Skeletal muscle satellite cell (primary cell): ENCODE results near the gene LRFN2.

Experiments
- H3K27me3 ChIP-seq: 2 replicates; pipeline ENCODE4 v1.7.0; 2013; ENCODE audit warnings: low read length; ENCODE audit not compliant: control insufficient read depth, insufficient read depth
- H3K36me3 ChIP-seq: 2 replicates; pipeline ENCODE4 v1.7.0; 2013; ENCODE audit warnings: mild to moderate bottlenecking, control low read depth, low read length; ENCODE audit not compliant: insufficient read depth
- H3K4me1 ChIP-seq: 2 replicates; pipeline ENCODE4 v1.7.0; 2013; ENCODE audit warnings: low read length; ENCODE audit not compliant: control insufficient read depth, insufficient read depth
- H3K4me2 ChIP-seq: 2 replicates; pipeline ENCODE4 v1.7.0; 2013; ENCODE audit warnings: mild to moderate bottlenecking, low read length
- H3K4me3 ChIP-seq: 2 replicates; pipeline ENCODE4 v1.7.0; 2013; ENCODE audit warnings: low read length
- H3K9ac ChIP-seq: 2 replicates; pipeline ENCODE4 v1.7.0; 2013; ENCODE audit warnings: mild to moderate bottlenecking, low read depth, low read length, moderate library complexity
- H3K9me3 ChIP-seq: replicated peaks from 2 replicates; pipeline ENCODE4 v1.7.0; 2013; ENCODE audit warnings: mild to moderate bottlenecking, control low read depth, low read length

The LRFN2 gene

DNA sequence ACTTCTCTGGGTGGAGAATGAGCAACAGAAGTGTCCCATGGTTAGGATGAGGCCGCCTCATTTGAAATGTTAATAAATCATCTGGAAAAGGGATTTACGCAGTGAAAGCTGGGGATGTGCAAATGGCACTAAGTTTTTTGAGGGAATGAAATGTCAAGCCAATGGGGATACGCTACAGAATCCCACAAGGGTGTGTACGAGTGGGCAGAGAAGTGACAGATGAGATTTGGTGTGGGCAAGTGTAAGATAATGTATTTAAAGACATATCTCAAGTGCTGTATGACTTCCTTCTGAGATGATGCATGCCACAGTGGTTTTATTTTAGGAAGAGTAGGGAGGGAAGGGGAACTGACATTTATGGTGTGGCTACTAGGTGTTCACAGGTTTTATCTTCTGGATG is 100.6 kb downstream of the LRFN2 start:
- Histone ChIP-seq H3K4me3 (no peak overlapping the region), H3K9me3 (no peaks in the 10 kb centered on the region), H3K4me1 (no peaks in the 10 kb centered on the region), H3K36me3 (no peaks in the 10 kb centered on the region), H3K4me2 (no peak overlapping the region), H3K27me3 (no peaks in the 10 kb centered on the region), H3K9ac (no peak overlapping the region)

DNA sequence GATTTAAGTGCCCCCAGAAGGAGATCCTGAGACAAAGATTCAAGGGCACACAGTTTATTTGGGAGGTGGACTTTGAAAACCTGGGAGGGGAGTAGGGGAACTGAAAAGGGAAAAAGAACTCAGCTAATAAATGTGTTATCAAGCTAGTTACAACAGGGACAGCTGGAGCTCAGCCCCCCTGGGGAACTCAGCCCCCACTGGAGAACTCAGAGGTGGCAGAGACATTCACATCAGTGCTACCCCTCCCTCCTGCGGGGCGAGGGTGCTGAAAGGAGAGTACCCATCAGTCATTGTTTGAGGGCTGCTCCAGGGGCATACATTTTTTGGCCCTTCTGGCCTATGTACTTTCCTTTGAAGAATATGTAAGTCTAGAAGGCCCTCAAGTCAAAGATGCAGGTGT is 101.4 kb downstream of the LRFN2 start:
- no peaks in the 10 kb centered on the region for H3K36me3 ChIP-seq
- H3K4me2 ChIP-seq = no peak overlapping the region
- H3K4me3 ChIP-seq = no peak overlapping the region
- H3K9ac ChIP-seq = no peak overlapping the region
- H3K27me3 ChIP-seq = no peaks in the 10 kb centered on the region
- H3K4me1 ChIP-seq = no peaks in the 10 kb centered on the region
- no peaks in the 10 kb centered on the region for H3K9me3 ChIP-seq

DNA sequence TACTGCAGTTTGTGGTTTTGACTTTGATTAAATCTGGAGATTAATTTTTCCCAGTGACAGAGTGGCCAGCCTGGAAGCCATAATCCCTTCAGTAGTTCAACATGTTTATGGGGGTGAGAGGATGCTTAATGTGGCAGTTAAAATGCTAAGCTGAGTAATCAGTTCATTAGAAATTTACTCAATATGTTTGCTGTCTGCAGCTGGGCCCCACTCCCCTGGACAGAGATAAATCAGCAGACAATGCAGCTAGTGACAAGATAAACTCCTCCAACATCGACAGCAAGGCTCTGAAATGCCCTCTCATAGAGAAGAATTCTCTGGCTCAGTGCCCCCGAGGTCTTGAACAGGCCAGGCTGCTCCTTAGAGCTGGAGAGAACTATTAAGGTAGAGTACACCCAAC is 101.9 kb downstream of the LRFN2 start:
- no peaks in the 10 kb centered on the region for H3K9me3 ChIP-seq
- no peaks in the 10 kb centered on the region for H3K36me3 ChIP-seq
- no peak overlapping the region for H3K9ac ChIP-seq
- no peak overlapping the region for H3K4me2 ChIP-seq
- H3K4me1 ChIP-seq = no peaks in the 10 kb centered on the region
- no peaks in the 10 kb centered on the region for H3K27me3 ChIP-seq
- H3K4me3 ChIP-seq = no peak overlapping the region

DNA sequence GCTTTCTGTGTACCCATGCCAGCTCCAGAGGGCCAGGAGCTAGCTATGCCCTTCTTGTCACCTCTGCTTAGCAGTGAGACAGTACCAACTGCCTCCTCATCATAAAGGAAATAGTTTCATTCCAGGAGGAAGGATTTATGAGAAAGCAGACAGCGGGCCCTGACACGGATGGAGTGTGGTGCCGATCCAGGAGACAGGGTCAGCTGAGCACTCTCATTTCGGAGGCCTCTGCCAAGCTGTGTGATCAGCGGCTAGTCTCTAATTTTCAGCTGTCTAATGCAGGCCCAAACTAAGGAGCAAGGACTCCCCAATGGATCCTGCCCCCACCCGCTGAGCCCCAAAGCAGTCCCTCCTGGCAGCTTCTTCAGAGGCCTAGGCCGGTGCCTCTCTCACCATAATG is 103.1 kb downstream of the LRFN2 start:
- H3K4me1 ChIP-seq = no peaks in the 10 kb centered on the region
- H3K4me2 ChIP-seq = no peak overlapping the region
- H3K9me3 ChIP-seq = no peaks in the 10 kb centered on the region
- H3K4me3 ChIP-seq = no peak overlapping the region
- no peaks in the 10 kb centered on the region for H3K27me3 ChIP-seq
- no peak overlapping the region for H3K9ac ChIP-seq
- no peaks in the 10 kb centered on the region for H3K36me3 ChIP-seq

DNA sequence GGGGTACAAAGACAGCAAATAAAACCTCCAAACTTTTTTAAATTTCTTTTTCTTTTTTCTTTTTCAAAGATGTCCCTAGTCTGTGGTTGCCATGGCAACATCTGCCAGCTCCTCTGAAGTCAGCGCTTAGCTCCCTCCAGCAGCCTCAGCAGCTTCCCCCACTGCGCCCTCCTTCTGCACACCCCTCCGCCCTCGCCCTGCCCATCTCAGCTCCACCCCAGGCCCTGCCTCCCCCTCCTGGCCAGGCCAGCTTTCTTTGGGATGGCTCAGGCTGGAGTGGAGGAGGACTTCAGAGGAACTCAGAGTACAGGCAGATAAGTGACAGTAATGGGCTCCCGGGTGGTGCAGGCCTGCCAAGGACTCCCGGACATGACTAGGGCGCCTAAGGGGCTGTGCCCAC is 104.6 kb downstream of the LRFN2 start:
- no peaks in the 10 kb centered on the region for H3K36me3 ChIP-seq
- H3K9ac ChIP-seq = no peak overlapping the region
- H3K4me3 ChIP-seq = no peak overlapping the region
- H3K4me2 ChIP-seq = no peak overlapping the region
- no peaks in the 10 kb centered on the region for H3K4me1 ChIP-seq
- H3K9me3 ChIP-seq = no peaks in the 10 kb centered on the region
- H3K27me3 ChIP-seq = no peaks in the 10 kb centered on the region

DNA sequence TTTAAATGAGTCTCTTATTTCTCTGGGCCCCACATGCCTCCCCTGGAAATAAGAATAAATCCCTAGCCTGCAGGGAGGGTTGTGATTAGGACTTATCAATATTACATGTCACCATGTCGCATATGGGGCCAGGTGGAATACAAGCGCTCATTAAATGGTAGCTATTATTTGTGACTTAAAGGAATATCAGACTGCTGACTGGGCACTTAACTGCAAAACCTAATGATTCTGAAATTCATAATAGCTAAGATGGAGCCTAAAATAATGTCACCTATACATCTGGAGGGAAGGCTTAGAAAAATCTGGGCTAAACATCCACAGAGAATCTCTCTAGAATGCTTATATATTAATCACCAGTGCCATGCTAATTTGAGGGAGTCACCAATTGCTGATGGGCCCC is 106.5 kb downstream of the LRFN2 start:
- no peaks in the 10 kb centered on the region for H3K27me3 ChIP-seq
- no peaks in the 10 kb centered on the region for H3K36me3 ChIP-seq
- no peak overlapping the region for H3K4me2 ChIP-seq
- H3K4me3 ChIP-seq = no peak overlapping the region
- H3K4me1 ChIP-seq = no peaks in the 10 kb centered on the region
- H3K9me3 ChIP-seq = no peaks in the 10 kb centered on the region
- no peak overlapping the region for H3K9ac ChIP-seq

DNA sequence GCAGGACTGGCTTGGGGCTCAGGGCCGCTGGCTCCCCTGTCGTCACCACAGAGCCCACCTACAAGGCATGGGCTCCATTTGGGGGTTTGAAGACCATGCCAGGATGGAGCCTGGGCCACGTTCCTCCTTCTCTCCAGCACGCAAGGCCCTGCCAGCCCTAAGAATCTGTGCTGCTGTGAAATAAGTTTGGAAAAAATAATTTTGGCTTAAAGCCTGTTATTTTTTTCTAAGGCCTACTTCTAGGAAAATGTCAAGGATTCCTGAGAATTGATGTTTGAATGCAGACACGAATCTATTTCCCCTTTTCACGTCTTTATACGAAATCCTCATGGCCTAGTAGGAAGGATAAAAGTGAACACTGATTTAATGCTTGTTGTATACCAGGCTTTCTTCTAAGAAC is 107.5 kb downstream of the LRFN2 start:
- H3K27me3 ChIP-seq = no peaks in the 10 kb centered on the region
- no peaks in the 10 kb centered on the region for H3K4me1 ChIP-seq
- H3K4me2 ChIP-seq = no peak overlapping the region
- H3K9me3 ChIP-seq = no peaks in the 10 kb centered on the region
- H3K36me3 ChIP-seq = no peaks in the 10 kb centered on the region
- no peak overlapping the region for H3K4me3 ChIP-seq
- no peak overlapping the region for H3K9ac ChIP-seq

DNA sequence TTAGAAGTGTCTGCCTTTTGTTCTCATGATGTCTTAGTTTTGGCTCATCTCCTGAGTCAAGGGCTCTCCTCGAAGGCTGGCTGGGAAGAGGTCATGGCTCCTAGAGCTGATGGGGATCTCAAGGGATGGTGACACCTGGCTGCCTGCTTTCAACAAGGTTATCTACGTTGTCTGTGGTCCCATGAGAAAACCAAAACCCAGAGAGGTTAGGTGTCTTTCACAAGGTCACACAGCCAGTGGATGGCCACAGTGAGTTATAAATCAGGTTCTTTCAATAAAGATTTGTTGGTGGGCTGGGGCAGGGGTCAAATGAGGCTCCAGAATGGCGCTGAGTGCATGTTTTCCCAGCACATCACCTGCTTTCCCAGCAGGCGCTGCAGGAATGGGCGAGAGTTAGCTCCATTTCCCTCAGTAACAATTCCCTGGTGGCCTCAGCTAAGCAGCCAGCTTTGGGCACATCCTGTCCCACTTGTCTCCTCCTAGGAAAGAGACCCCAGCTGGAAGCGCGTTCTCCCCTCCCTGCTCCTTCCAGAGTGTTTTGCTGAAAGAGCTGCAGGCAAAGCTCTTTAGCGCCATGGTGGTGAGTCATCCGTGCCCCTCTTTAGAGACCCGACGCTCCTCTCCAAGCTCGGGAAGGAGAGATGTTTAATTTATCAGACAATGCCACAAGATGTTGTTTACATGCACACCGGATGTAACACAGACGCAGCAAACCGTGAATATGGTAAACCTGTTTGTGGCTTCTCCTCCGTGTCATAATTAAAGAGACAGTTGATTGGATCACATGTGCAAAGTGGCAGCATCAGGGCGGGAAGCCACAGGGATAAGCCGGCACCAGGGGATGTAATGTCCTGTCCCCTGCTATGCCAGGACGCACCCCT is 109.7 kb downstream of the LRFN2 start:
- H3K4me3 ChIP-seq = no peak overlapping the region
- H3K27me3 ChIP-seq = no peaks in the 10 kb centered on the region
- no peak overlapping the region for H3K9ac ChIP-seq
- no peaks in the 10 kb centered on the region for H3K9me3 ChIP-seq
- H3K36me3 ChIP-seq = no peaks in the 10 kb centered on the region
- H3K4me2 ChIP-seq = no peak overlapping the region
- H3K4me1 ChIP-seq = no peaks in the 10 kb centered on the region

DNA sequence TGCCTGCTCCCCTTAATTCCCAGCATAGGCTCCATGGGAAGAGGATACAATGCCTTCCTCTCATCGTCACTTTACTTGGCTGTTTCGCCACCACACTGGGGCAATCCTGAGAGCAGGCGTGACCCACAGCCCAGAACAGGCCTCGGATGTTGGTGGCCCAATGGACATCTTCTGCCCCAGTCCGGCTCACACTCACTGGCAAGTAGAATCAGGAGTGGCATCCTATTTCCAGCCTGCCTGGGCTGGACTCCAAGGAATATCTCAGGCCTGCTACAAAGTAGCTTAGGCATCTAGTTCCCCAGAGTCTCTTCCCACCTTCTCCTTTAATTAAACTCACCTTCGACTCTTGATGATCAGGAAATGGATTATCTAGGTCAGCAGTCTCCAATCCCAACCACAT is 110.5 kb downstream of the LRFN2 start:
- H3K27me3 ChIP-seq = no peaks in the 10 kb centered on the region
- H3K4me2 ChIP-seq = no peak overlapping the region
- H3K36me3 ChIP-seq = no peaks in the 10 kb centered on the region
- no peak overlapping the region for H3K9ac ChIP-seq
- no peaks in the 10 kb centered on the region for H3K4me1 ChIP-seq
- no peaks in the 10 kb centered on the region for H3K9me3 ChIP-seq
- H3K4me3 ChIP-seq = no peak overlapping the region

DNA sequence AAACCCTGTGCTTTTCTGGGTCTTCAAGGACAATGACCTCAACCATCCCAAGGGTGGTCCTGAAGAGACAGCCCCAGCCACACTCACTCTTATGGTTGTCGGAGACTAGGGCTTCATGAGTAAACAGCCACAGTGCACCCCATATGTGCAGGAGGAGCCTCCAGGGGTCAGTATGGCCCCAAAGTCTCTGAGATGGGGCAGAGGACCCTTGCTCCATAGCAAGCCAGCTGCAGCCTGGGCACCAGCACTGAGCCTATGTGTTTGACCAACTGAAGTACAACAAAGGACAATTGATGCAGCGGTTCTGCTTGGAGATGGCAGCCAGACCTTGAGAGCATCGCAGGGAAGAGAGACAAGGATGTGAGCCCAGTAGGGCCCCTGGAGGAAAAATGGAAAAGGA is 112.2 kb downstream of the LRFN2 start:
- Histone ChIP-seq H3K4me1 (no peaks in the 10 kb centered on the region), H3K9me3 (no peaks in the 10 kb centered on the region)

DNA sequence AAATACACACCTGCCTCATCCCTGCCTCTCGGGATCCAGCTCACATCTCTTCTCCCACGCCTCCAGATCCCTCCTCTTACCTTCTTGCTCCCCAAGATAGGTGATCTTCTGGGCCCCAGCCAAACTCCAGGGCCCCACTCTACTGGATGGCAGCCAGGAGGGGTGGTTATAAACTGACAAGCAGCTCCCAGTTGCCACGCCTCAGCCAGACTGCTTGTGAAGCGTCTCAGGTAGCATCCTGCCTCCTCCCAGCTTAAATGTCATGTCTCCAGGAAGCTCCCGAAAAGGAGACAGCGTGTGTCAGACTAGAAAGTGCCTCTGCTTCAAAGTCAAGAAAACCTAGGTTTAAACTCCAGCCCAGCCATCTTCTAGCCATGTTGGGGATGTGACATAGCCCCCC is 114.1 kb downstream of the LRFN2 start:
- H3K4me1 ChIP-seq = no peaks in the 10 kb centered on the region

More for the DNA sequence above, 112.2 kb downstream of the LRFN2 start:
- Histone ChIP-seq H3K4me3 (no peak overlapping the region), H3K9ac (no peak overlapping the region), H3K4me2 (no peak overlapping the region), H3K27me3 (no peaks in the 10 kb centered on the region), H3K36me3 (no peaks in the 10 kb centered on the region)

DNA sequence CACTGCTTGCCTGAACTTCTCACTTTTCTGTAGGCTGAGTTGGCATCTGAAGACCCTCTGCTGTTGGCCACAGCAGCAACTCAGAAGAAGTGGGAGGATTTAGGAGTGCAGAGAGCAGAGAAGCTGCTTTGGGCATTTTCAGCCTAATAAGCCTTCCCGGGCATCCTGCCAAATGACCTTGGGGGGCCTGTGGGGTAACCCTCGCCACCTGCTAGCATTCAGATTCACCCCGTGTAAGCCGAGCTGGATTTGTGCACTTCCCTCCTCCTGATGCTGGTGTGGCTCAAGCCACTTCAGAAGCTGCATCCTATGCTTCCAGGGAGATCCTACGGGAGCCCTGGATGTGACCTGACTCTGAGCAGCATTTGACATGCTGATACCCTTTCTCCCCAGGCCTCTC is 114.8 kb downstream of the LRFN2 start:
- Histone ChIP-seq H3K9ac (no peak overlapping the region), H3K36me3 (no peaks in the 10 kb centered on the region), H3K27me3 (no peaks in the 10 kb centered on the region), H3K4me2 (no peak overlapping the region), H3K9me3 (no peaks in the 10 kb centered on the region), H3K4me1 (no peaks in the 10 kb centered on the region), H3K4me3 (no peak overlapping the region)

More for the DNA sequence above, 114.1 kb downstream of the LRFN2 start:
- no peak overlapping the region for H3K4me3 ChIP-seq
- H3K9me3 ChIP-seq = no peaks in the 10 kb centered on the region
- no peaks in the 10 kb centered on the region for H3K36me3 ChIP-seq
- no peak overlapping the region for H3K9ac ChIP-seq
- no peak overlapping the region for H3K4me2 ChIP-seq
- no peaks in the 10 kb centered on the region for H3K27me3 ChIP-seq
